Measurements from ENCODE around the gene SNRPA1. TPM values are rescaled to one million over a fixed set of nuclear protein-coding genes. Genes with fewer than 3 reads are reported as not detected.

The SNRPA1 gene
- total RNA-seq, 2 experiments from 2014 or later, result 214 to 222 TPM

DNA sequence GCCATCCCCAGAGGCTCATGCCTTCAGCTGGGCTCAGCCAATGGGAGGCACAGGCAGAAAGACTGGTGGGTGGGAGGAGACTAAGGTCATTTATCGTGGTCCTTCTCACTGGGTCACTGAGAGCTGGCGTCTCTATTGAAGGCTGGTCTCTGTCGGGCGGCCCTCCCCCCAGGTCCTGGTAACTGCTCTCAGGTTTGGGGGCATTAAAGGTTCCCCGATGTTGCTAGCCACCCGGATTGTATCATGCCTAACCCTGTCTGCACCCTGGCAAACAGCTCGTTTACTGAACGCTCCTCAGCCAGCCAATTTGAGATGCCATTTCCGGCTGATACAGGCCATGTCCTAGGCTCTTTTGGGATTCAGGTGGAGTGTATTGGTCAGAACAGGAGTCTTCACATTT lies 28.3 kb downstream of the SNRPA1 start:
- Histone ChIP-seq H3K9me3 (ENCODE audit: control insufficient read depth in 1 of 2, insufficient read depth in 1 of 2, low read length in 2 of 2) (no peaks in the 10 kb centered on the region), H3K27me3 (ENCODE audit: control insufficient read depth in 1 of 2, insufficient read depth in 2 of 2, low read length in 2 of 2) (no peaks in the 10 kb centered on the region), H3K4me1 (ENCODE audit: insufficient read depth, low read length) (no peaks in the 10 kb centered on the region), H3K36me3 (ENCODE audit: insufficient read depth, low read length) (peaks cover 16% of the 10 kb centered on the region), H3K4me3 (ENCODE audit: low read length) (no peak overlapping the region), H3K27ac (ENCODE audit: low read depth in 1 of 2, low read length in 2 of 2) (no peak overlapping the region)
- no peaks in the 10 kb centered on the region for H3K4me1 Mint-ChIP-seq (ENCODE audit: low read depth)
- CTCF ChIA-PET, result interaction anchor here (1.4 kb wide), 1 partner anchor 258 kb away, joined by 3 read pairs; no protein-coding TSS in a partner anchor
- H3K9me3 Mint-ChIP-seq, result no peaks in the 10 kb centered on the region
- DNase-seq (no peak), ATAC-seq (ENCODE audit: poor library complexity) (no peak)
- intact Hi-C loops (cut with DNase I, micrococcal nuclease), result no loop called here
- peaks cover 29% of the 10 kb centered on the region for H3K36me3 Mint-ChIP-seq (ENCODE audit: low read depth)
- POLR2A ChIA-PET, result interaction anchor here (0.7 kb wide), 1 partner anchor 15 kb away, joined by 3 read pairs; the partner anchor contains the start of gene CHSY1
- TF ChIP-seq, protein P1, sequence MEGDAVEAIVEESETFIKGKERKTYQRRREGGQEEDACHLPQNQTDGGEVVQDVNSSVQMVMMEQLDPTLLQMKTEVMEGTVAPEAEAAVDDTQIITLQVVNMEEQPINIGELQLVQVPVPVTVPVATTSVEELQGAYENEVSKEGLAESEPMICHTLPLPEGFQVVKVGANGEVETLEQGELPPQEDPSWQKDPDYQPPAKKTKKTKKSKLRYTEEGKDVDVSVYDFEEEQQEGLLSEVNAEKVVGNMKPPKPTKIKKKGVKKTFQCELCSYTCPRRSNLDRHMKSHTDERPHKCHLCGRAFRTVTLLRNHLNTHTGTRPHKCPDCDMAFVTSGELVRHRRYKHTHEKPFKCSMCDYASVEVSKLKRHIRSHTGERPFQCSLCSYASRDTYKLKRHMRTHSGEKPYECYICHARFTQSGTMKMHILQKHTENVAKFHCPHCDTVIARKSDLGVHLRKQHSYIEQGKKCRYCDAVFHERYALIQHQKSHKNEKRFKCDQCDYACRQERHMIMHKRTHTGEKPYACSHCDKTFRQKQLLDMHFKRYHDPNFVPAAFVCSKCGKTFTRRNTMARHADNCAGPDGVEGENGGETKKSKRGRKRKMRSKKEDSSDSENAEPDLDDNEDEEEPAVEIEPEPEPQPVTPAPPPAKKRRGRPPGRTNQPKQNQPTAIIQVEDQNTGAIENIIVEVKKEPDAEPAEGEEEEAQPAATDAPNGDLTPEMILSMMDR (IDR thresholded peaks at IDR 0.05), result no peak
- H3K4me3 Mint-ChIP-seq, result no peak overlapping the region
- H3K27ac Mint-ChIP-seq, result no peak overlapping the region
- peaks cover 6% of the 10 kb centered on the region for H3K27me3 Mint-ChIP-seq

DNA sequence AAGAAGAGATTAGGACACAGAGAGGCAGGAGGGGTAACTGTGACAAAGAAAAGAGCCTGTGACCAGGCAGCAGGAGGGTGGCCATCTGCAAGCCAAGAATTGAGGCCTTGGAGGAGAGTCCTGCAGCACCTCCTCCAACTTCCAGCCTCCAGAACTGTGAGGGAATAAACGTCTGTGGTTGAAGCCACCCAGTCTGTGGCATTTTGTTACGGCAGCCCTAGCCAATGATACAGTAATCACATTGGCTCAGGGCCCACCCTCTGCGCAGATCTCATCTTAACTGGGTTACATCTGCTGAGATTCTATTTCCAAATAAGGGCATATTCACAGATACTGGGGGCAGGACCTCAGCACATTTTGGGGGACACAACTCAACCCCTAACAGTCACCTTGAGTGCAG lies 29.0 kb downstream of the SNRPA1 start:
- CTCF ChIA-PET, result no interaction called here
- POLR2A ChIA-PET, result interaction anchor here (0.7 kb wide), 1 partner anchor 14 kb away, joined by 3 read pairs; the partner anchor contains the start of gene CHSY1
- TF ChIP-seq, protein P1 (IDR thresholded peaks at IDR 0.05), result no peak
- H3K4me3 ChIP-seq (ENCODE audit: low read length), result no peak overlapping the region
- no peaks in the 10 kb centered on the region for H3K9me3 ChIP-seq (ENCODE audit: control insufficient read depth in 1 of 2, insufficient read depth in 1 of 2, low read length in 2 of 2)
- peaks cover 9% of the 10 kb centered on the region for H3K36me3 ChIP-seq (ENCODE audit: insufficient read depth, low read length)
- no peak overlapping the region for H3K27ac ChIP-seq (ENCODE audit: low read depth in 1 of 2, low read length in 2 of 2)
- ATAC-seq (ENCODE audit: poor library complexity), result no peak
- Mint-ChIP-seq H3K4me3 (no peak overlapping the region), H3K4me1 (ENCODE audit: low read depth) (no peaks in the 10 kb centered on the region), H3K27me3 (peaks cover 6% of the 10 kb centered on the region), H3K36me3 (ENCODE audit: low read depth) (peaks cover 22% of the 10 kb centered on the region), H3K27ac (no peak overlapping the region), H3K9me3 (no peaks in the 10 kb centered on the region)
- no peaks in the 10 kb centered on the region for H3K4me1 ChIP-seq (ENCODE audit: insufficient read depth, low read length)
- no peak for DNase-seq
- intact Hi-C loops (cut with DNase I, micrococcal nuclease), result no loop called here
- H3K27me3 ChIP-seq (ENCODE audit: control insufficient read depth in 1 of 2, insufficient read depth in 2 of 2, low read length in 2 of 2), result no peaks in the 10 kb centered on the region

- H3K27ac Mint-ChIP-seq, result no peak overlapping the region
- peaks cover 3% of the 10 kb centered on the region for H3K36me3 ChIP-seq (ENCODE audit: insufficient read depth, low read length)
- H3K27me3 ChIP-seq (ENCODE audit: control insufficient read depth in 1 of 2, insufficient read depth in 2 of 2, low read length in 2 of 2), result no peaks in the 10 kb centered on the region
- DNase-seq (no peak), ATAC-seq (ENCODE audit: poor library complexity) (no peak)
- H3K4me3 ChIP-seq (ENCODE audit: low read length), result no peak overlapping the region
- intact Hi-C loops (cut with DNase I, micrococcal nuclease), result no loop called here
- no peaks in the 10 kb centered on the region for H3K9me3 Mint-ChIP-seq
- H3K4me1 ChIP-seq (ENCODE audit: insufficient read depth, low read length), result no peaks in the 10 kb centered on the region
- CTCF ChIA-PET, result no interaction called here
- no peak overlapping the region for H3K4me3 Mint-ChIP-seq
- H3K27me3 Mint-ChIP-seq, result peaks cover 9% of the 10 kb centered on the region
- POLR2A ChIA-PET, result no interaction called here
- TF ChIP-seq, protein P1 (IDR thresholded peaks at IDR 0.05), result no peak
- H3K36me3 Mint-ChIP-seq (ENCODE audit: low read depth), result peaks cover 13% of the 10 kb centered on the region
- H3K27ac ChIP-seq (ENCODE audit: low read depth in 1 of 2, low read length in 2 of 2), result no peak overlapping the region
- no peaks in the 10 kb centered on the region for H3K4me1 Mint-ChIP-seq (ENCODE audit: low read depth)
- no peaks in the 10 kb centered on the region for H3K9me3 ChIP-seq (ENCODE audit: control insufficient read depth in 1 of 2, insufficient read depth in 1 of 2, low read length in 2 of 2)
Measured at GRCh38 chr15:101264911-101265641, 30.0 kb downstream of the SNRPA1 start.
